Renal cortical epithelial cell (primary cell): ENCODE data around the gene TMEM179B. TPM values are rescaled to one million over a fixed set of nuclear protein-coding genes. Genes with fewer than 3 reads are reported as not detected.
"Not testable (repeated sequence)": the region's sequence is repeated elsewhere in the genome, so short reads cannot be mapped to it uniquely, and the experiment has no call there.

Experiments
- DNase-seq: peaks from one replicate; pipeline ENCODE4 v3.0.0-alpha.2; 2011; ENCODE audit warnings: low read depth
- total RNA-seq: library from RNA; depleted of rRNA; stranded (reverse); fragments of >200 nt; gene quantifications from 2 replicates; pipeline ENCODE4 v1.2.3, GENCODE V29; 2014

Gene TMEM179B, protein sequence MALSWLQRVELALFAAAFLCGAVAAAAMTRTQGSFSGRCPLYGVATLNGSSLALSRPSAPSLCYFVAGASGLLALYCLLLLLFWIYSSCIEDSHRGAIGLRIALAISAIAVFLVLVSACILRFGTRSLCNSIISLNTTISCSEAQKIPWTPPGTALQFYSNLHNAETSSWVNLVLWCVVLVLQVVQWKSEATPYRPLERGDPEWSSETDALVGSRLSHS
- total RNA-seq = 26.6 and 46.4 TPM in 2 replicates

GRCh38 chr11:62787005-62787759 is at the start of gene TMEM179B:
Gene TMEM179B (plus strand): TSS chr11:62787402. CDS start chr11:62787432, 30 bp downstream.
- DNase-seq = peak; percentile 94

DNA sequence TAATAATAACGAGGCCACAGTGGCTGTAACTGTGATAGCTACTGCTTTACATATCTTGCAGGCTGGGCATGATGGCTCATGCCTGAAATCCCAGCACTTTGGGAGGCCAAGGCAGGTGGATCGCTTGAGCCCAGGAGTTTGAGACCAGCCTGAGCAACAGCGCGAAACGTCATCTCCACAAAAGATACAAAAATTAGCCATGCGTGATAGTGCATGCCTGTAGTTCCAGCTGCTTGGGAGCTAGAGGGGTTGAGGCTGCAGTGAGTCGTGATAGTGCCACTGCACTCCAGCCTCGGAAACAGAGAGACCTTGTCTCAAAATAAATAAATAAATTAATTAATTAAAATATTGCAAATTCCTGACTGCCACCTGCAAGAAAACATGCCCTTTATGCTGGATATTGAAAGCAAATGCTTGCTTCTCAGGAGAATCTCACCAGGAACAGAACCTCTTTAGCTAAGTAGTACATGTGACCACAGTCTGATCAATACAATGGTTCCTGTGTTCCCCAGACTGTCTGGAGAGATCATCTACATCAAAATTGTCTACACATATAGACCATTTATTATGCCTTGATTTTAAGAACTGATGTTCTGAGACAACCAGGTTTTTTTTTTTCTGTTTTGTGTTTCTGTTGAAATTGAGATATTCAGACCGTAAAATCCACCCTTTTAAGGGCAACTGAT is 39.6 kb upstream of the TMEM179B start:
- no peak for DNase-seq

DNA sequence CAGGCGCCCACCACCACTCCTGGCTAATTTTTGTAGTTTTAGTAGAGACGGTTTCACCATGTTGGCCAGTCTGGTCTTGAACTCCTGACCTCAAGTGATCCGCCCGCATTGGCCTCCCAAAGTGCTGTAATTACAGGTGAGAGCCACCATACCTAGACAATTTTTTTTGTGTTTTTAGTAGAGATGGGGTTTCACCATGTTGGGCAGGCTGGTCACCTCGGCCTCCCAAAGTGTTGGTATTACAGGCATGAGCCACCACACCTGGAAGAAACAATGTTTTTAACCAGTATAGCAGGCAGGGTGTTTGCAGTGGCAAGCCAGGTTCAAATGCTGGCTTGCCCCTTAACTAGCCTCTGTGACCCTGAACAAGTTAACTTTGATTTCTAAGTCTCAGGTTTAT is 37.3 kb upstream of the TMEM179B start:
- not testable (repeated sequence) for DNase-seq

GRCh38 chr11:62752177-62752785 is 34.9 kb upstream of the TMEM179B start:
- no peak for DNase-seq

GRCh38 chr11:62752994-62753735 is 34.0 kb upstream of the TMEM179B start:
- no peak for DNase-seq

- peak; percentile 99 for DNase-seq
These were observed 33.2 kb upstream of the TMEM179B start, which contains the start of gene ZBTB3 for GRCh38 chr11:62753736-62754603. Gene ZBTB3 (minus strand): TSS chr11:62754160. CDS start chr11:62753664, 496 bp downstream.

DNA sequence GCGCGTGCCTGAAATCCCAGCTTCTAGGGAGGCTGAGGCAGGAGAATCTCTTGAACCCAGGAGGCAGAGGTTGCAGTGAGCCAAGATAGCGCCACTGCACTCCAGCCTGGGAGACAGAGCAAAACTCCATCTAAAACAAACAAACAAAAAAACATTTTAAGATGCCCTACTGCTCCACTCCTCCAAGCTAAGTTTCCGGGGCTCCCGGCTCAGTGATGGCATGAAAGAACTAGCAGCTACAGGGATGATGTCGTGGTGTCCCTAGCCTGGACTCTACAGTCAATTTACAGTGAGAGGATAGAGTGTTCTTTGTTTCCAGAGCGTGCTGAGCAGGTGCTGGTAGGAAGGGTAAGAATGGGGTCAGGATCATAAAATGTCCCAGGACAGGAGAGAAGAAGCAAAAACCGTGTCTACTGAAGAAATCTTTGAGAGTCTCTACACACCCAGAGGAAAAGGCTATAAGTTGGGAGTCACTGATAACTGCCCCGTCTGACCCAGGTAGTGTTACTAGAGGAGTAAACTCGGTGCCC is 32.1 kb upstream of the TMEM179B start:
- no peak for DNase-seq

- DNase-seq = no peak
These were observed 29.1 kb upstream of the TMEM179B start for GRCh38 chr11:62757846-62758788.

DNA sequence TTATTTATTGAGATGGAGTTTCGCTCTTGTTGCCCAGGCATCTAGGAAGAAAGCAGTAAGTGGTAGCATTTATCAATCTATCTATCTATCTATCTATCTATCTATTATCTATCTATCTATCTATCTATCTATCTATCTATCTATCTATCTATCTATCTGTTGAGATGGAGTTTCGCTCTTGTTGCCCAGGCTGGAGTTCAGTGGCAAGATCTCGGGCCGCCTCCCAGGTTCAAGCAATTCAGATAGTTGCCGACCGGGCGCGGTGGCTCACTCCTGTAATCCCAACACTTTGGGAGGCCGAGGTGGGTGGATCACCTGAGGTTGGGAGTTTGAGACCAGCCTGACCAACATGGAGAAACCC is 26.4 kb upstream of the TMEM179B start:
- not testable (repeated sequence) for DNase-seq

GRCh38 chr11:62770778-62771143 is 16.4 kb upstream of the TMEM179B start:
- no peak for DNase-seq

DNA sequence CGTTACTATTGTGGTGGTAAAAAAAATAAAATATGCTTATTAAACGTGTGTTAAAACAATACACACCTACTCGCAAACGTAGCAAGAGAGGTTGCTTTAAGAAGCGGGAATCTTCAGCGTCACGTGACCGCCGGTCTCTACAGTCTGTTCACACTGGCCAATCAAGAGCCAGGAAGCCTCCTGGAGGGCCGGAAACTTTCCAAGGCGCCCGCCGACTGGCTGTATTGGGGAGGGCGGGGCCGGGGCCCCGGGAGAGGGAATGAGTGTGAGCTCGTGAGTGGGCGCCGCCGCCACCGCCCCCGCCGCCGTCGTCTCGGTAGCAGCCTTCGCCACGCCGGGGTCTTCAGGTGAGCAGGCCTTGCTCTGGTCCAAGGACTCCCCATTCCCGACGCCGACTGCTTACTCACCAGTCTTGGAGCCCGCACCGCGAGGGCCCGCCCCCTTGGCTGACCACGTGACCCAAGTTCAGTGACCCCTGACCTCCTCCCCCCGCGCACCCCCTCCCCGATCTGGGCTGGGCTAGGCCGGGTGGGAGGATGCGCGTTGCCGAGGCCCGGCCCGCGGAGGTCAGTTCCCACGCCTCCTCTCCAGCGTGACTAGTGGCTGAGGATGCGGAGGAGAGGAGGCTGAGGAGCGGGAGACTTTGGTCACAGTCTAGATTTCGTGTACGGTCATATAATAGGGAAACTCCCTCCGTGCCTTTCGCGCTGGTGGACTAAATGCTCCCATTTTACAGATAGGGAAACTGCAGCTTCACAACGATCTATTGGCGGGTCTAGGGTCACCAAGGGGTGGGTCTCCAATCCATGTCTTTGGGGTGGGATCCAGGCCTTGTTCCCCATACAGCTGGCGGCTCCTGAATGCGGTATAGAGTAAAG is 15.8 kb upstream of the TMEM179B start, which contains the start of gene TAF6L:
Gene TAF6L (plus strand): TSS at position 253 of the 878 bp plus-strand sequence. CDS start 4,388 bp downstream, outside the sequence.
- peak; percentile 94 for DNase-seq

DNA sequence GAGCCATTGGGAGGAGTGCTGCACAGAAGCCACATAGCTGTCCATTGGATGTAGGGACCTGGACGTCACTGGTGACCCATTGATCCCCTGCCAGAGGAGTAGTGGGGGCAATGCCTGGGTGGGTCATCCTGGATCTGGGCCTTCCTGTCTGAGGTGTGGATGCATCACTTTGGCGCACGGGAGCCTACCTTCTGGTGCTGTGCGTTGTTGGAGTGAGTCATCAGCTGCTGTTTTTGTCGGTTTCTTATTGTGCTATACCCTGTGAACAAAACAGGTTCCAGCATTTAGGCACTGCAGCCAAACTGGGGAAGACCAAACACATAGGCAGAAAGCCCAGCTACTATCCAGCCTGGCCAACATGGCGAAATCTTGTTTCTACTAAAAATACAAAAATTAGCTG is 12.8 kb upstream of the TMEM179B start:
- DNase-seq = no peak

DNA sequence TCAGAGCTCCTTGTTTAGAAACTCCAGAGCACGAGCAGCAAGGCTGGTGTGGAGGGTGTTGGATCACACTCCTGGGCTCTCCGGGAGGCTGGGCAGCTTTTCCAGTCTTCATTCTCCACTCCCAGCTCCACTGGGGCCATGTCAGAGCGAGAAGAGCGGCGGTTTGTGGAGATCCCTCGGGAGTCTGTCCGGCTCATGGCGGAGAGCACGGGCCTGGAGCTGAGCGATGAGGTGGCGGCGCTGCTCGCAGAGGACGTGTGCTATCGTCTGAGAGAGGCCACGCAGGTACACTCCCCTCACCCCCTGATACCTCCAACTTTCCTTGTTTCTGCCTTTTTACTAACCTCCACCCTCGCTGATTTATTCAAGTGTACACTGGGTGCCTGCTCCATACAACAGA is 11.6 kb upstream of the TMEM179B start:
- DNase-seq = no peak

DNA sequence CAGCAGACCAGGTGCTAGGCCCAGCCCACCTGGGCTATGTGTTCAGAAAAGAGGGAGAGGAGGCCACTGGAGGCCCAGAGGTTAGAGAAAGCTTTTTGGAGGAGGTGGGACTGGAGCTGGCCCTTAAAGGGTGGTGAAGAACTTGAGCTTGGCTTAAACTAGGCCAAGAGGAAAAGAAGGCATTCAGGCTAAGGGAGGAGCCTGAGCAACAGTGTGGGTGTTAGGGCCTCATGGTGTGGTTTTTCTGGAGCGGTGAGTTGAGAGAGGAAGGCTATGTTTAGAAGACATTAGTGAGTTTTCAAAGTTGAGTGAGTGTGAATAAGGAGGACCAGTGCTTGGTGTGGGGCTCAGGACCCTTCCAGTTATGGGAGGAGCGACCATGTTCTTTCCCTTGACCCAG is 9.8 kb upstream of the TMEM179B start:
- DNase-seq = no peak

DNA sequence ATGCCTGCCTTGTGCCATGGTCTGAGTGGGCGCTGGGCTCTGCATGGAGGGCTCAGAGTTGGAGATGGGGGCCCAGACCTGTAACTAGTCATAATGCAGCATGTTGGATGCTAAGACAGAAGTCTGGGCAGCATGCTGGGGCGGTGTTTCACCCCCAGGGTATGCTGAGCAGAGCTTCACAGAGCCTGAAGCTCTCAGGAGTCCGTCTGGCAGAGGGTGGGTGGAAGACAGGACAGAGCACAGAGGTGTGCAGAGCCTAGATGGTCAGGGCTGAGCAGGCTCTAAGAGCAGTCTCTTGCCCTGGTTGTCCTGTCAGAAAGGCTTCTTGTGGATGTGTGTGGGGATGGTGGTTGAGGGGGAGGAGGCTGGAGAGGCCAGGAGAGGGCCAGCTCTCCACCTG is 8.8 kb upstream of the TMEM179B start:
- no peak for DNase-seq

- no peak for DNase-seq
These were observed 4.4 kb upstream of the TMEM179B start for GRCh38 chr11:62782753-62783152.

GRCh38 chr11:62786318-62787004 is 741 bp upstream of the TMEM179B start:
- DNase-seq = peak; percentile 40
